HG02763 (cell line): ENCODE data around the gene SMARCA4.
"Not testable (repeated sequence)": the region's sequence is repeated elsewhere in the genome, so short reads cannot be mapped to it uniquely, and the experiment has no call there.

Experiments used
- ATAC-seq: cut with Tn5 transposase; IDR thresholded peaks from one replicate; pipeline ENCODE4 v1.9.1; 2021; ENCODE audit warnings: mild to moderate bottlenecking, moderate library complexity; ENCODE audit not compliant: unreplicated experiment

Gene SMARCA4

GRCh38 chr19:11092181-11092538 lies 131.3 kb downstream of the SMARCA4 start:
- ATAC-seq = no peak

GRCh38 chr19:11093689-11094238 lies 132.9 kb downstream of the SMARCA4 start:
- ATAC-seq = no peak

GRCh38 chr19:11094520-11094894 lies 133.7 kb downstream of the SMARCA4 start:
- ATAC-seq = no peak

GRCh38 chr19:11096210-11096841 lies 135.5 kb downstream of the SMARCA4 start:
- ATAC-seq = no peak

GRCh38 chr19:11097367-11097766 lies 136.5 kb downstream of the SMARCA4 start:
- not testable (repeated sequence) for ATAC-seq

- ATAC-seq = no peak
Measured at GRCh38 chr19:11098327-11098726, 137.5 kb downstream of the SMARCA4 start.

- ATAC-seq = no peak
Measured at GRCh38 chr19:11098861-11099260, 138.0 kb downstream of the SMARCA4 start.

- no peak for ATAC-seq
Measured at GRCh38 chr19:11100049-11100448, 139.2 kb downstream of the SMARCA4 start.

GRCh38 chr19:11101057-11101456 lies 140.2 kb downstream of the SMARCA4 start:
- no peak for ATAC-seq

- ATAC-seq = no peak
Measured at GRCh38 chr19:11102944-11103343, 142.1 kb downstream of the SMARCA4 start.

- not testable (repeated sequence) for ATAC-seq
Measured at GRCh38 chr19:11103667-11104066, 142.8 kb downstream of the SMARCA4 start.

GRCh38 chr19:11105014-11105636 lies 144.3 kb downstream of the SMARCA4 start:
- no peak for ATAC-seq

- no peak for ATAC-seq
Measured at GRCh38 chr19:11106477-11106876, 145.6 kb downstream of the SMARCA4 start.

- ATAC-seq = no peak
Measured at GRCh38 chr19:11108746-11109145, 147.9 kb downstream of the SMARCA4 start.

- no peak for ATAC-seq
Measured at GRCh38 chr19:11111117-11111770, 150.4 kb downstream of the SMARCA4 start.

- ATAC-seq = no peak
Measured at GRCh38 chr19:11111771-11112144, 150.9 kb downstream of the SMARCA4 start.
